HEK293 (cell line): ENCODE results near the gene CFAP221.
A peak's percentile ranks its signal among the peaks of the same experiment; 100 is the strongest.

Experiments used
- CTCF ChIA-PET: fragments of 350-600 bp; formaldehyde crosslinking; extraction: SDS; loops from one replicate; lab custom pipeline; 2021; ENCODE audit warnings: antibody characterized with exemption; lab: Yijun Ruan, JAX
- POLR2A ChIA-PET: fragments of 300-600 bp; formaldehyde crosslinking; extraction: SDS; loops from one replicate; lab custom pipeline; 2020; ENCODE audit warnings: antibody characterized with exemption, inconsistent platforms; lab: Yijun Ruan, JAX
- H3K27ac ChIP-seq: fragments of 200-500 bp; sonication (Bioruptor generic); 2 replicates; pipeline ENCODE4 v1.5.1; 2014; ENCODE audit warnings: low read depth, low read length, control low read depth, inconsistent platforms; ENCODE audit errors: extremely low read depth
- H3K36me3 ChIP-seq, 2 experiments: fragments of 200-500 bp in 1 of 2; sonication (Bioruptor generic) in 1 of 2; 1 replicate in 1 of 2; 2 replicates in 1 of 2; pipeline ENCODE4 v1.5.1; 2014 to 2017; ENCODE audit warnings: inconsistent platforms in 2 of 2, low read length in 2 of 2; ENCODE audit not compliant: control insufficient read depth in 2 of 2, insufficient read depth in 1 of 2
- H3K4me1 ChIP-seq: fragments of 200-500 bp; sonication (Bioruptor generic); 2 replicates; pipeline ENCODE4 v1.5.1; 2014; ENCODE audit warnings: mild to moderate bottlenecking, low read length, inconsistent platforms; ENCODE audit not compliant: control insufficient read depth, insufficient read depth
- H3K4me3 ChIP-seq: 2 replicates; pipeline ENCODE4 v1.5.1; 2011; ENCODE audit warnings: low read depth, mild to moderate bottlenecking, control low read depth, low read length, moderate library complexity
- H3K9me3 ChIP-seq: fragments of 200-500 bp; sonication (Bioruptor generic); 2 replicates; pipeline ENCODE4 v1.5.1; 2014; ENCODE audit warnings: low read depth, low read length, inconsistent platforms; ENCODE audit not compliant: control insufficient read depth, insufficient read depth
- BCL11A ChIP-seq: fragments of 450-650 bp; formaldehyde crosslinking; IDR thresholded peaks from 2 replicates; pipeline ENCODE4 v1.5.1; 2016; ENCODE audit warnings: low read depth, missing biosample characterization, missing genetic modification characterization
- GLIS1 ChIP-seq: fragments of 450-650 bp; formaldehyde crosslinking; IDR thresholded peaks from 2 replicates; pipeline ENCODE4 v1.5.1; 2016; ENCODE audit warnings: missing biosample characterization, missing genetic modification characterization
- TCF7L2 ChIP-seq: IDR thresholded peaks from 2 replicates; pipeline ENCODE4 v1.6.1; 2011; ENCODE audit warnings: low read depth, mild to moderate bottlenecking, inconsistent platforms, low read length, moderate library complexity, borderline replicate concordance
- ZFP41 ChIP-seq: fragments of 450-650 bp; formaldehyde crosslinking; IDR thresholded peaks from 2 replicates; pipeline ENCODE4 v1.5.1; 2016; ENCODE audit warnings: missing biosample characterization, missing genetic modification characterization, borderline replicate concordance
- ZIC2 ChIP-seq: fragments of 450-650 bp; formaldehyde crosslinking; IDR thresholded peaks from 2 replicates; pipeline ENCODE4 v1.5.1; 2016; ENCODE audit warnings: missing biosample characterization, missing genetic modification characterization
- ZNF146 ChIP-seq: fragments of 450-650 bp; formaldehyde crosslinking; IDR thresholded peaks from 2 replicates; pipeline ENCODE4 v1.5.1; 2016; ENCODE audit warnings: missing biosample characterization, missing genetic modification characterization
- ZNF175 ChIP-seq: fragments of 450-650 bp; formaldehyde crosslinking; IDR thresholded peaks from 2 replicates; pipeline ENCODE4 v1.5.1; 2016; ENCODE audit warnings: missing biosample characterization, missing genetic modification characterization
- ZNF223 ChIP-seq: fragments of 450-650 bp; formaldehyde crosslinking; IDR thresholded peaks from 2 replicates; pipeline ENCODE4 v1.5.1; 2016; ENCODE audit warnings: missing biosample characterization, missing genetic modification characterization
- ZNF266 ChIP-seq: fragments of 450-650 bp; formaldehyde crosslinking; IDR thresholded peaks from 2 replicates; pipeline ENCODE4 v1.5.1; 2016; ENCODE audit warnings: missing biosample characterization, missing genetic modification characterization, low read depth
- ZNF324 ChIP-seq: fragments of 450-650 bp; formaldehyde crosslinking; IDR thresholded peaks from 2 replicates; pipeline ENCODE4 v1.5.1; 2016; ENCODE audit warnings: missing biosample characterization, missing genetic modification characterization
- ZNF391 ChIP-seq: fragments of 450-650 bp; formaldehyde crosslinking; IDR thresholded peaks from 2 replicates; pipeline ENCODE4 v1.5.1; 2016; ENCODE audit warnings: low read depth, missing biosample characterization, missing genetic modification characterization, borderline replicate concordance
- ZNF785 ChIP-seq: fragments of 450-650 bp; formaldehyde crosslinking; IDR thresholded peaks from 2 replicates; pipeline ENCODE4 v1.5.1; 2016; ENCODE audit warnings: missing biosample characterization, missing genetic modification characterization
- ZNF843 ChIP-seq: fragments of 450-650 bp; formaldehyde crosslinking; IDR thresholded peaks from 2 replicates; pipeline ENCODE4 v1.5.1; 2016; ENCODE audit warnings: missing biosample characterization, missing genetic modification characterization
- TF ChIP-seq, protein P1 (sequence below): fragments of 450-650 bp; formaldehyde crosslinking; IDR thresholded peaks from 2 replicates; pipeline ENCODE4 v1.5.1; 2016; ENCODE audit warnings: missing biosample characterization, missing genetic modification characterization
- TF ChIP-seq, protein P2 (sequence below): fragments of 450-650 bp; formaldehyde crosslinking; IDR thresholded peaks from 2 replicates; pipeline ENCODE4 v1.5.1; 2017; ENCODE audit warnings: missing biosample characterization, missing genetic modification characterization
- TF ChIP-seq, protein P3 (sequence below): fragments of 450-650 bp; formaldehyde crosslinking; IDR thresholded peaks from 2 replicates; pipeline ENCODE4 v1.5.1; 2016; ENCODE audit warnings: missing biosample characterization, missing genetic modification characterization
- TF ChIP-seq, protein P4 (sequence below): fragments of 450-650 bp; formaldehyde crosslinking; IDR thresholded peaks from 2 replicates; pipeline ENCODE4 v1.5.1; 2016; ENCODE audit warnings: missing biosample characterization, missing genetic modification characterization
- TF ChIP-seq, protein P5 (sequence below): fragments of 450-650 bp; IDR thresholded peaks from 2 replicates; pipeline ENCODE4 v1.5.1; 2018; ENCODE audit warnings: missing biosample characterization, mild to moderate bottlenecking, missing genetic modification characterization

The CFAP221 gene

DNA sequence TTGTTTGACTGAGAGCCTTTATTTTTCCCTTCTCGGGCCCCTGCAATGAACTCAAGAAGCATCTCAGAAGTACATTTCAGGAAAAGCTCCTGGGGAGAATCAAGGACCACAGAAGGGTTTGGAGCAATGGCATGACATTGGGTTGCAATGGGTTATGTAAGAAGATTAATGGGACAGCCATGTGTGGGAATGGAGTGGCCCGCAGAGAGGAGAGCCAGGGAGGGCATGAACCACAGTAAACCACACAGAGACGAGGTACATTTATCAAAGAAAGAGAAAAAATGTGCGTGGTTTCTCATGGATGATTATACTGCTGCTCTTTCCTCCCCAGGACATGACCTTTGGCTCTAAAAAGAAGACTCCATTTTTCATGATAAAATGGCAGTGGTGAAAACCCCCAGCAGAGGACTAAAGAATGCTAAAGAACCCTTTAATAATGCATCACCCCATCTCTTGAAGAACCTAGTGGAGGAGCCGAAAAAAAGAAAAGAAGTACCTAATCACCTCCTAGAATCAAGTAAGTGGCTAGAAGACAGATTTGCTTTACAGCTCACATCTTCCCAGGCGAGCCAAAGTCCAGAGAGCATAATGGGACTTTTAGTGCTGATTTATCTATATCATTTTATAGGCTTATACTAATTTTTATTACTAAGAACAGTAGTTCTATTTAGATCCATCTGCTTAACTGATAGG, 1.7 kb downstream of the CFAP221 start:
- 0 out of 2 replicates have a peak, but pooled peaks cover 5% of the 10 kb centered on the region for H3K4me1 ChIP-seq
- H3K27ac ChIP-seq = no peak overlapping the region
- no peaks in the 10 kb centered on the region for H3K9me3 ChIP-seq
- ChIA-PET CTCF (no interaction called here), POLR2A (no interaction called here)
- H3K4me3 ChIP-seq = no peak overlapping the region
- no peak for TF ChIP-seq ZNF146 (tag by site-specific recombination)
- peak; percentile 11; the same call in 1 of the 2 replicates for TF ChIP-seq ZIC2 (tag by site-specific recombination)
- H3K36me3 ChIP-seq = peaks cover 0 to 3% of the 10 kb centered on the region in 2 experiments; a peak in 1 of 3 replicates

DNA sequence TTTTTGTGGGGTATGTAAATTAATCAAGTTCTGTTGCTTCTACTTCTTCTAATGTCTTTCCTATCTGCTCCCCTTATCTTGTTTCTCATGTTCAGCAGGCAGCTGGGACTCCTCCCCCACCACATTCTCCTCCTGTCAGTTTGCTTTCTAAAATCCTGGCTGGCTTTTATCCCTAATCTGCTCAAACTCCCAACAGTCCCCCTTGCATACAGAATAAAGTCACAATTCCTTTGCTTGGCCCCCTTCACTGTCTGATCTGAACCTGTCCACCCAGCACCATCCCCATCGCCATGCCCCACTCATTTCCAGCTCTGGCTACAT, 2.2 kb downstream of the CFAP221 start:
- CTCF ChIA-PET = no interaction called here
- TF ChIP-seq ZNF391 = no peak
- TF ChIP-seq, protein P1, sequence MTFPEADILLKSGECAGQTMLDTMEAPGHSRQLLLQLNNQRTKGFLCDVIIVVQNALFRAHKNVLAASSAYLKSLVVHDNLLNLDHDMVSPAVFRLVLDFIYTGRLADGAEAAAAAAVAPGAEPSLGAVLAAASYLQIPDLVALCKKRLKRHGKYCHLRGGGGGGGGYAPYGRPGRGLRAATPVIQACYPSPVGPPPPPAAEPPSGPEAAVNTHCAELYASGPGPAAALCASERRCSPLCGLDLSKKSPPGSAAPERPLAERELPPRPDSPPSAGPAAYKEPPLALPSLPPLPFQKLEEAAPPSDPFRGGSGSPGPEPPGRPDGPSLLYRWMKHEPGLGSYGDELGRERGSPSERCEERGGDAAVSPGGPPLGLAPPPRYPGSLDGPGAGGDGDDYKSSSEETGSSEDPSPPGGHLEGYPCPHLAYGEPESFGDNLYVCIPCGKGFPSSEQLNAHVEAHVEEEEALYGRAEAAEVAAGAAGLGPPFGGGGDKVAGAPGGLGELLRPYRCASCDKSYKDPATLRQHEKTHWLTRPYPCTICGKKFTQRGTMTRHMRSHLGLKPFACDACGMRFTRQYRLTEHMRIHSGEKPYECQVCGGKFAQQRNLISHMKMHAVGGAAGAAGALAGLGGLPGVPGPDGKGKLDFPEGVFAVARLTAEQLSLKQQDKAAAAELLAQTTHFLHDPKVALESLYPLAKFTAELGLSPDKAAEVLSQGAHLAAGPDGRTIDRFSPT (tag by site-specific recombination) = no peak
- TF ChIP-seq ZFP41 = no peak
- no peak for TF ChIP-seq ZNF266 (tag by site-specific recombination)
- POLR2A ChIA-PET = interaction anchor here (0.8 kb wide), 1 partner anchor 1123 kb away, joined by 3 read pairs; no protein-coding TSS in a partner anchor
- H3K9me3 ChIP-seq = no peaks in the 10 kb centered on the region
- H3K36me3 ChIP-seq = peaks cover 0 to 3% of the 10 kb centered on the region in 2 experiments; a peak in 1 of 3 replicates
- H3K4me1 ChIP-seq = 0 out of 2 replicates have a peak, but pooled peaks cover 5% of the 10 kb centered on the region
- no peak overlapping the region for H3K4me3 ChIP-seq
- no peak overlapping the region for H3K27ac ChIP-seq

DNA sequence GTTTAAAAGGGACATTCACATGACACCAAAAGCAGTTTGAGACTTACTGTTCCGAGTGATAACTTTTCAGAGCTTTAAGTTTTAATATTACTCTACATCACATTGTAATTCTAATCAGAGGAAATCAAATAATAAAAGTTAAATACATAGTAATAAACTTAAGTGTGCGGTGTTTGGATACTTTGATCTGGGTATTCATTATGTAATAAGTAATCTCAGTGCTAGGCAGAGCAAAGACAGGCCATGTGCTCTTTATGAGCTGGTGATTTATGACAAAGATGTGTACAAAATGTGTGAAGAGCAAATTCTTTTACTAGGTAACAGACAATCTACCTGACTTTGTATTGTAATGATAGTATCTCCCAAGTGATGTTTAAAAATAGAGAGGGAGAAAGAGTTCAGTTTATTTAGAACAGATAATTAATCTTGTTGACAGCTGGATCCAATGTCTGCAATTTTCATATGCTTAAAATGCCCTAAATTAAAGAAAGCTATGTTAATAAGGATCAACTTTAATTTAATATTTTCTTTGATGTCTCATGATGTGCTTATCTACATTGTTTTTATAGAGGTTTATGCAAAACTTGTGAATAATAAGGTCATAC, 4.4 kb downstream of the CFAP221 start:
- no peak overlapping the region for H3K27ac ChIP-seq
- ChIA-PET CTCF (interaction anchor here (0.9 to 1.6 kb wide), 3 partner anchors 72 to 627 kb away, joined by 3 to 6 read pairs (median 3); no protein-coding TSS in a partner anchor), POLR2A (no interaction called here)
- no peaks in the 10 kb centered on the region for H3K9me3 ChIP-seq
- no peak overlapping the region for H3K4me3 ChIP-seq
- 0 out of 2 replicates have a peak, but pooled peaks cover 5% of the 10 kb centered on the region for H3K4me1 ChIP-seq
- no peak for TF ChIP-seq ZNF175 (tag by site-specific recombination)
- no peak for TF ChIP-seq ZNF843
- peak; percentile 78; the same call in 1 of the 2 replicates for TF ChIP-seq TCF7L2
- TF ChIP-seq, protein P2, sequence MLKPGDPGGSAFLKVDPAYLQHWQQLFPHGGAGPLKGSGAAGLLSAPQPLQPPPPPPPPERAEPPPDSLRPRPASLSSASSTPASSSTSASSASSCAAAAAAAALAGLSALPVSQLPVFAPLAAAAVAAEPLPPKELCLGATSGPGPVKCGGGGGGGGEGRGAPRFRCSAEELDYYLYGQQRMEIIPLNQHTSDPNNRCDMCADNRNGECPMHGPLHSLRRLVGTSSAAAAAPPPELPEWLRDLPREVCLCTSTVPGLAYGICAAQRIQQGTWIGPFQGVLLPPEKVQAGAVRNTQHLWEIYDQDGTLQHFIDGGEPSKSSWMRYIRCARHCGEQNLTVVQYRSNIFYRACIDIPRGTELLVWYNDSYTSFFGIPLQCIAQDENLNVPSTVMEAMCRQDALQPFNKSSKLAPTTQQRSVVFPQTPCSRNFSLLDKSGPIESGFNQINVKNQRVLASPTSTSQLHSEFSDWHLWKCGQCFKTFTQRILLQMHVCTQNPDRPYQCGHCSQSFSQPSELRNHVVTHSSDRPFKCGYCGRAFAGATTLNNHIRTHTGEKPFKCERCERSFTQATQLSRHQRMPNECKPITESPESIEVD (tag by site-specific recombination) = 0 out of 2 replicates have a peak, but pooled peaks have one; percentile 9
- H3K36me3 ChIP-seq = peaks cover 0 to 3% of the 10 kb centered on the region in 2 experiments; a peak in 1 of 3 replicates

DNA sequence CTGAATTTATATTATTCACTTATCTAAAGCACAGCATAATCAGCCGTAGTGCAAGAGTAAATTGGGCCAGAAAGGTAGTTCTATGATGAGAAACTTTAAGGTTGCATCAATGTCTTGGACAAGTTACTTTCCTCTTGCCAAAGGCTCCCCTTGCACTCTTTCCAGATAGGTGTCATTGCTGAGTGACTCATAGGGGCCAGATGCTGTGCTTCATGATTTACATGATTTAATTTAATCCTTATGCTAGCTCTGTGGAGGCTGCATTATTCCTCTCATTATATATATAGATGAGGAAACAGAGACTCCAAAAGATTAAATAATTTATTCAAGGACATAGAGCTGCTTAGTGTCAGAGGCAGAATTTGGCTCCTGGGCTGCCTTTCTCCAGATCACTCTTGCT, 5.0 kb downstream of the CFAP221 start:
- ChIA-PET CTCF (interaction anchor here (0.6 kb wide), 1 partner anchor 277 kb away, joined by 3 read pairs; no protein-coding TSS in a partner anchor), POLR2A (no interaction called here)
- H3K27ac ChIP-seq = no peak overlapping the region
- H3K4me3 ChIP-seq = no peak overlapping the region
- H3K4me1 ChIP-seq = 0 out of 2 replicates have a peak, but pooled peaks cover 5% of the 10 kb centered on the region
- no peaks in the 10 kb centered on the region for H3K9me3 ChIP-seq
- H3K36me3 ChIP-seq = peaks cover 0 to 3% of the 10 kb centered on the region in 2 experiments; a peak in 1 of 3 replicates
- TF ChIP-seq ZNF785 (tag by site-specific recombination) (no peak), BCL11A (tag by site-specific recombination) (no peak), ZNF324 (tag by site-specific recombination) (no peak), GLIS1 (tag by site-specific recombination) (no peak), ZNF223 (tag by site-specific recombination) (no peak)
- TF ChIP-seq, protein P3, sequence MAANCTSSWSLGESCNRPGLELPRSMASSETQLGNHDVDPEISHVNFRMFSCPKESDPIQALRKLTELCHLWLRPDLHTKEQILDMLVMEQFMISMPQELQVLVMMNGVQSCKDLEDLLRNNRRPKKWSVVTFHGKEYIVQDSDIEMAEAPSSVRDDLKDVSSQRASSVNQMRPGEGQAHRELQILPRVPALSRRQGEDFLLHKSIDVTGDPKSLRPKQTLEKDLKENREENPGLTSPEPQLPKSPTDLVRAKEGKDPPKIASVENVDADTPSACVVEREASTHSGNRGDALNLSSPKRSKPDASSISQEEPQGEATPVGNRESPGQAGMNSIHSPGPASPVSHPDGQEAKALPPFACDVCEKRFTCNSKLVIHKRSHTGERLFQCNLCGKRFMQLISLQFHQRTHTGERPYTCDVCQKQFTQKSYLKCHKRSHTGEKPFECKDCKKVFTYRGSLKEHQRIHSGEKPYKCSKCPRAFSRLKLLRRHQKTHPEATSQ (tag by site-specific recombination) = no peak
- TF ChIP-seq, protein P4, sequence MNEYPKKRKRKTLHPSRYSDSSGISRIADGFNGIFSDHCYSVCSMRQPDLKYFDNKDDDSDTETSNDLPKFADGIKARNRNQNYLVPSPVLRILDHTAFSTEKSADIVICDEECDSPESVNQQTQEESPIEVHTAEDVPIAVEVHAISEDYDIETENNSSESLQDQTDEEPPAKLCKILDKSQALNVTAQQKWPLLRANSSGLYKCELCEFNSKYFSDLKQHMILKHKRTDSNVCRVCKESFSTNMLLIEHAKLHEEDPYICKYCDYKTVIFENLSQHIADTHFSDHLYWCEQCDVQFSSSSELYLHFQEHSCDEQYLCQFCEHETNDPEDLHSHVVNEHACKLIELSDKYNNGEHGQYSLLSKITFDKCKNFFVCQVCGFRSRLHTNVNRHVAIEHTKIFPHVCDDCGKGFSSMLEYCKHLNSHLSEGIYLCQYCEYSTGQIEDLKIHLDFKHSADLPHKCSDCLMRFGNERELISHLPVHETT (tag by site-specific recombination) = no peak
- TF ChIP-seq, protein P5, sequence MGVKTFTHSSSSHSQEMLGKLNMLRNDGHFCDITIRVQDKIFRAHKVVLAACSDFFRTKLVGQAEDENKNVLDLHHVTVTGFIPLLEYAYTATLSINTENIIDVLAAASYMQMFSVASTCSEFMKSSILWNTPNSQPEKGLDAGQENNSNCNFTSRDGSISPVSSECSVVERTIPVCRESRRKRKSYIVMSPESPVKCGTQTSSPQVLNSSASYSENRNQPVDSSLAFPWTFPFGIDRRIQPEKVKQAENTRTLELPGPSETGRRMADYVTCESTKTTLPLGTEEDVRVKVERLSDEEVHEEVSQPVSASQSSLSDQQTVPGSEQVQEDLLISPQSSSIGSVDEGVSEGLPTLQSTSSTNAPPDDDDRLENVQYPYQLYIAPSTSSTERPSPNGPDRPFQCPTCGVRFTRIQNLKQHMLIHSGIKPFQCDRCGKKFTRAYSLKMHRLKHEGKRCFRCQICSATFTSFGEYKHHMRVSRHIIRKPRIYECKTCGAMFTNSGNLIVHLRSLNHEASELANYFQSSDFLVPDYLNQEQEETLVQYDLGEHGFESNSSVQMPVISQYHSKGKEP (tag by site-specific recombination) = no peak
